ENCODE results near the gene CFAP97D1.

- TF ChIP-seq EZH2phosphoT487 (IDR thresholded peaks at IDR 0.05; ENCODE audit: insufficient read depth, low read depth) = no peak
- TF ChIP-seq EZH2 (IDR thresholded peaks at IDR 0.05; ENCODE audit: insufficient read depth, poor library complexity, severe bottlenecking) = no peak
These were observed 13.1 kb upstream of the CFAP97D1 start for GRCh38 chr17:43767053-43767712.

Data from GM23248 (cell line).